Vagina (tissue), 2 donors: ENCODE data around the gene LRPPRC.

Source experiments
- POLR2A ChIP-seq, 2 donors: fragments of 450-650 bp; IDR thresholded peaks; one replicate each; pipeline ENCODE4 v1.6.1; 2017; ENCODE audit warnings: antibody characterized with exemption in 2 of 2, mild to moderate bottlenecking in 2 of 2, moderate library complexity in 2 of 2
- POLR2AphosphoS5 ChIP-seq, 2 donors: sonication (generic); formaldehyde crosslinking; IDR thresholded peaks; one replicate each; pipeline ENCODE4 v1.9.0; 2017; ENCODE audit warnings: antibody characterized with exemption in 2 of 2, mild to moderate bottlenecking in 2 of 2, low read depth in 1 of 2; ENCODE audit not compliant: insufficient read depth in 1 of 2
- TF ChIP-seq, protein P1 (sequence below), 3 experiments: fragments of 450-650 bp in 2 of 3; fragments of 200-600 bp in 1 of 3; sonication (generic) in 1 of 3; IDR thresholded peaks; one replicate each; pipeline ENCODE4 v1.5.1; 2017 to 2019; ENCODE audit warnings: antibody characterized with exemption in 3 of 3, mild to moderate bottlenecking in 2 of 3, moderate library complexity in 2 of 3

DNA sequence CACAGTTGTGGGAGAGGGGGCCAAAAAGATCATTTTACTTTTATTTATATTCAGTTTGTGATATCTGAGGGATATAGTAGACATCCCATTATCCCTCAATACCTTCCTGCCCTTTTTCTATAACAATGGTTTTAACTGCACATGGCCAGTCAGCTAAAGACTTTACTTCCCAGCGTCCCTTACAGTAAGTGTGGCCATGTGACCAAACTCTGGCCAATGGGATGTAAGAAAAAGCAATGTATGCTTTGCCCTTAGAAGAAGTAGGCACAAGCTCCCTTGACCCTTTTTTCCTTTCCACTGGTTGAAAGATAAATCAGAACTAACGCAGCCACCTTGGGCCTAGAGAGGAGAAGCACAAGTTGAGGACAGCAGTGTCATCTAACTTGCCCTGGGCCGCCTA, 44.6 kb upstream of the LRPPRC start:
- TF ChIP-seq, protein P1, sequence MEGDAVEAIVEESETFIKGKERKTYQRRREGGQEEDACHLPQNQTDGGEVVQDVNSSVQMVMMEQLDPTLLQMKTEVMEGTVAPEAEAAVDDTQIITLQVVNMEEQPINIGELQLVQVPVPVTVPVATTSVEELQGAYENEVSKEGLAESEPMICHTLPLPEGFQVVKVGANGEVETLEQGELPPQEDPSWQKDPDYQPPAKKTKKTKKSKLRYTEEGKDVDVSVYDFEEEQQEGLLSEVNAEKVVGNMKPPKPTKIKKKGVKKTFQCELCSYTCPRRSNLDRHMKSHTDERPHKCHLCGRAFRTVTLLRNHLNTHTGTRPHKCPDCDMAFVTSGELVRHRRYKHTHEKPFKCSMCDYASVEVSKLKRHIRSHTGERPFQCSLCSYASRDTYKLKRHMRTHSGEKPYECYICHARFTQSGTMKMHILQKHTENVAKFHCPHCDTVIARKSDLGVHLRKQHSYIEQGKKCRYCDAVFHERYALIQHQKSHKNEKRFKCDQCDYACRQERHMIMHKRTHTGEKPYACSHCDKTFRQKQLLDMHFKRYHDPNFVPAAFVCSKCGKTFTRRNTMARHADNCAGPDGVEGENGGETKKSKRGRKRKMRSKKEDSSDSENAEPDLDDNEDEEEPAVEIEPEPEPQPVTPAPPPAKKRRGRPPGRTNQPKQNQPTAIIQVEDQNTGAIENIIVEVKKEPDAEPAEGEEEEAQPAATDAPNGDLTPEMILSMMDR (IDR thresholded peaks at IDR 0.05), result no peak
- TF ChIP-seq POLR2A (IDR thresholded peaks at IDR 0.05) (no peak), POLR2AphosphoS5 (IDR thresholded peaks at IDR 0.05; ENCODE audit: insufficient read depth in 1 of 2, low read depth in 1 of 2) (no peak)
